ENCODE data around the gene NSUN5.
"Not testable (repeated sequence)": the region's sequence is repeated elsewhere in the genome, so short reads cannot be mapped to it uniquely, and the experiment has no call there.

NSUN5 gene

DNA sequence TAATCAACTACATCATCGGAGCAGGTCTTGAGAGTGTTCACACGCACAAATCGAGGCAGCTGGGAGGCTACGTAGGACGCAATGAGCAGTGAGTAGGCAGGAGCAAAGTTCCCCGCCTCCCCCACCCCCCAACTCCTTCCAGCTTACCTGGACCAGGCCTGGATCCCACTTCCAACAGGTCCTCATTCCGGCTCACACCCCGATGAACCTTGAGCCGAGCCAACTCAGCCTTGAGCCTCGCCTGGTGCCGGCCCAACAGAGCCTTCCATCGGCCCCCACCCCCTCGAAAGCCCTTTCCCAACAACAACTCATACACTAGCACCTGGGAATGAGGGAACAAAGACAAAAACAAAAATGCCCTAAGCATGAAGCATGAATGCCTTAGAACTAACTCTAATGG lies 1.2 kb downstream of the NSUN5 start:
- Histone ChIP-seq H3K36me3 (ENCODE audit: control insufficient read depth, low read depth, low read length) (peaks cover 32% of the 10 kb centered on the region), H3K27ac (ENCODE audit: low read length) (no peak overlapping the region), H3K27me3 (ENCODE audit: control insufficient read depth, insufficient read depth, low read length) (peaks cover 4% of the 10 kb centered on the region), H3K9me3 (ENCODE audit: control insufficient read depth, low read depth, low read length) (no peaks in the 10 kb centered on the region), H3K9ac (ENCODE audit: low read length) (peak overlapping the region; percentile 66), H3K4me3 (ENCODE audit: low read length) (peak overlapping the region; percentile 84), H3K4me1 (ENCODE audit: control insufficient read depth, low read depth, low read length) (peaks cover 4% of the 10 kb centered on the region)

DNA sequence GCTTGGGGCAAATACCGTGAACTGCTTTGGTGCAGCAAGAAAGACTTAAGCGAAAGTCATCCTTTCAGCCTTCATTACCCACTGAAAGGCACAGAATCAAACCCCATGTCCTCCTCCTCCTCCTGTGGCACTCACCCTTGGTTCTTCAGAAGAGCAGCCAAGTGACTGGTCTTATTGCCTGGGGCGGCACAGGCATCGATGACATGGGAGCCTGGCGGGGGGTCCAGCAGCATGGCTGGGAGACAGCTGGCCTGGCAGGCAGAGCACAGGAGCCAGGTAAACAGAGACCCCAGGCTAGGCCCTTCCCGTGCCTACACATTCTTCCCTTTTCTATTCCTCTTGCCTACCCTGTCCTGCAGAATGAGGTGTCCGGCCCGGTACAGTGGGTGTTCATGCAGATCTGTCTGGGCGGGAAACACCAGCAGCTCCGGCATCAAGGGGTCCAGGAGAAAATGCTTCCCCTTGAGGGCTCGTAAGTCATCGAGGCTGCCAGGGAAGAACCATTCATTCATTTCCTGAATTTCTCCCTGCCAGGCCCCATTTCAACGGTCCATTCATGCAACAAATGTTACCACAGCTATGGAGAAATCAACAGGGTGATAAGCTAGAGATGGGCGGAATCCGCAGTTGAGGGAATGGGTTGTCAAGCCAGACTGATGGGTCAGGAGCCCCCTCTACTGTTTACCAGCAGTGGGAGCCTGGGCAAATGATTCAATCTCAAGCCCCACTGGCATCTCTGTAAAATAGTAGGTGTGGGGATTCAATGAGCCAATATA lies 3.8 kb downstream of the NSUN5 start:
- not testable (repeated sequence) for H3K9ac ChIP-seq (ENCODE audit: low read length); H3K27ac ChIP-seq (ENCODE audit: low read length); H3K4me3 ChIP-seq (ENCODE audit: low read length); H3K27me3 ChIP-seq (ENCODE audit: control insufficient read depth, insufficient read depth, low read length); H3K4me1 ChIP-seq (ENCODE audit: control insufficient read depth, low read depth, low read length); H3K9me3 ChIP-seq (ENCODE audit: control insufficient read depth, low read depth, low read length)
- peaks cover 32% of the 10 kb centered on the region for H3K36me3 ChIP-seq (ENCODE audit: control insufficient read depth, low read depth, low read length)

DNA sequence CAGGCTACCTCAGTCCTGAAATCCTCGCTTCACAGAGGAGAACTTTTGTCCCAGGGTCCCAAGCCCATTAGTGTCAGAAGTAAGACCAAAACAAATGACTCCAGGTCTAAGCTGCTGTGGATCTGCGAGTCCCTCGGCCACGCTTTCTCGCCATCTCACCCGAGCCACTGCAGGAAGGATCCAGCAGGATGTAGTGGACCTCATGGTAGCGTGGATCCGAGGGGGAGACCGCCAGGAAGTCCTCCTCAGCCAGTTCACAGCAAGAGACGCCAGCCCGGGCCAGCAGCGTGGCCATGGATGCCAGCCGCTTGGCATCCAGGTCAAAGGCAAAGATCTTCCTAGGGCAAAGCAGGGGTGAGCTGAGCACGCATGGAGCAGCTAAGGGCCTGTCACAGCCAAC lies 4.6 kb downstream of the NSUN5 start:
- no peaks in the 10 kb centered on the region for H3K27me3 ChIP-seq (ENCODE audit: control insufficient read depth, insufficient read depth, low read length)
- peaks cover 4% of the 10 kb centered on the region for H3K4me1 ChIP-seq (ENCODE audit: control insufficient read depth, low read depth, low read length)
- no peaks in the 10 kb centered on the region for H3K9me3 ChIP-seq (ENCODE audit: control insufficient read depth, low read depth, low read length)
- H3K36me3 ChIP-seq (ENCODE audit: control insufficient read depth, low read depth, low read length) = peaks cover 32% of the 10 kb centered on the region
- H3K4me3 ChIP-seq (ENCODE audit: low read length) = no peak overlapping the region
- H3K27ac ChIP-seq (ENCODE audit: low read length) = no peak overlapping the region
- H3K9ac ChIP-seq (ENCODE audit: low read length) = no peak overlapping the region

DNA sequence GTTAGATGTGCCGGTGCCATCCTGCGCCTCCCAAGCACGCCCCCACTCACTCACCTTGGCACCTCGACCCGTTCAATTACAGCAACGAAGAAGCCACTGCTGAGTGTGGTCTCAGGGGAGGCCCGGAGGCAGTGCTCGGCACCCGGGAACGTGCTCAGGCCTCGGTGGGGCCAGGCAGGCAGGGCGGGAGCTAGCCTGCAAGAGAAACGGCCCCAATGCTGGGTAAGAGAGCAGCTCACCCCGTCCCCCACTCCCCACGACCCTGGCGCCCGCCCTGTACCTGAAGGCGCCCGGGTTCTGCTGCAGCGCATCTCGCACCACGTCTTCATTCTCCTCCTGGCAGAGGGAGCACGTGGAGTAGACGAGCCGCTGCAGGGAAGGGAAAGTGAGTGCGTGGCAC lies 5.1 kb downstream of the NSUN5 start:
- H3K27me3 ChIP-seq (ENCODE audit: control insufficient read depth, insufficient read depth, low read length) = no peaks in the 10 kb centered on the region
- no peak overlapping the region for H3K9ac ChIP-seq (ENCODE audit: low read length)
- H3K27ac ChIP-seq (ENCODE audit: low read length) = no peak overlapping the region
- no peak overlapping the region for H3K4me3 ChIP-seq (ENCODE audit: low read length)
- H3K36me3 ChIP-seq (ENCODE audit: control insufficient read depth, low read depth, low read length) = peaks cover 32% of the 10 kb centered on the region
- H3K9me3 ChIP-seq (ENCODE audit: control insufficient read depth, low read depth, low read length) = no peaks in the 10 kb centered on the region
- H3K4me1 ChIP-seq (ENCODE audit: control insufficient read depth, low read depth, low read length) = peaks cover 4% of the 10 kb centered on the region

DNA sequence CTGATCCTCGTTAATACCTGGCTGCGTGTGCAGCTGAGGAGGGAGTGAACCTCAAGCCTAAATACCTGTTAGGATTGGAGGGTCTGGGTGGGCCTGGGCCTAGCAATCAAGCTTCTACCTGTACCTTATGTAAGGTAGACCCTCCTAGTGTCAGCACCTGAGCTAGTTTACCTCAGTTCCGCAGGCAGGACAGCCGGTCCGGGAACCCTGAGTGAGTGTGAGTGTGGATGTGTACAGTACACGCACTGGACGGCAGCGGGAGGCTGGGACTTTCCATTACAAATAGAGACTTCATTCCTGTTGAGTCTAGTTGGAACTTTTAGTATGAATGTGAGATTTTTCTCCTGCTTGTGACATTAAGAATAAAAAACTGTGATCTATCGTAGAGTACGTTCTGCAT lies 5.8 kb downstream of the NSUN5 start:
- H3K9me3 ChIP-seq (ENCODE audit: control insufficient read depth, low read depth, low read length); H3K27ac ChIP-seq (ENCODE audit: low read length); H3K27me3 ChIP-seq (ENCODE audit: control insufficient read depth, insufficient read depth, low read length); H3K4me3 ChIP-seq (ENCODE audit: low read length); H3K9ac ChIP-seq (ENCODE audit: low read length); H3K4me1 ChIP-seq (ENCODE audit: control insufficient read depth, low read depth, low read length): not testable (repeated sequence)
- H3K36me3 ChIP-seq (ENCODE audit: control insufficient read depth, low read depth, low read length) = peaks cover 32% of the 10 kb centered on the region

DNA sequence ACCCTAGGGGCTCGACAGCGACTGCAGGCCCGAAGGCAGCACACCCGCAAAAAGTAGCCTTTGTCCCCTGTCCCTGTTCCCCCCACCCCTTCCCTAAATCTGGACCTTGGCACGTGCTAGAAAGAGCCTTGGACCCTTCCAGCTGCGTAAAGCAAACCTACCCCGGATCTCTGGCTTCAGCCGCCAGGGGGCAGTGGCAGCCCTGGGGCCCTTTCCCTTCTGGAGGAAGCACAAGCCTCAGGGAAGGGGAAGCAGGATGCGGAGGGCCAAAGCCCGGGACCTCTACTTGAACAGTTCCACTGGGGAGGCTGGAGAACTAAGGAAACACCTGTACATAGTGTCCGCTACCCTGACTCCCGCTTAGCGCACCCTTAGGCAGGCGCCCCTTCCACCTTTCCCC lies 7.5 kb downstream of the NSUN5 start:
- H3K9ac ChIP-seq (ENCODE audit: low read length); H3K4me1 ChIP-seq (ENCODE audit: control insufficient read depth, low read depth, low read length); H3K4me3 ChIP-seq (ENCODE audit: low read length); H3K9me3 ChIP-seq (ENCODE audit: control insufficient read depth, low read depth, low read length); H3K27me3 ChIP-seq (ENCODE audit: control insufficient read depth, insufficient read depth, low read length); H3K27ac ChIP-seq (ENCODE audit: low read length): not testable (repeated sequence)
- H3K36me3 ChIP-seq (ENCODE audit: control insufficient read depth, low read depth, low read length) = peaks cover 23% of the 10 kb centered on the region

DNA sequence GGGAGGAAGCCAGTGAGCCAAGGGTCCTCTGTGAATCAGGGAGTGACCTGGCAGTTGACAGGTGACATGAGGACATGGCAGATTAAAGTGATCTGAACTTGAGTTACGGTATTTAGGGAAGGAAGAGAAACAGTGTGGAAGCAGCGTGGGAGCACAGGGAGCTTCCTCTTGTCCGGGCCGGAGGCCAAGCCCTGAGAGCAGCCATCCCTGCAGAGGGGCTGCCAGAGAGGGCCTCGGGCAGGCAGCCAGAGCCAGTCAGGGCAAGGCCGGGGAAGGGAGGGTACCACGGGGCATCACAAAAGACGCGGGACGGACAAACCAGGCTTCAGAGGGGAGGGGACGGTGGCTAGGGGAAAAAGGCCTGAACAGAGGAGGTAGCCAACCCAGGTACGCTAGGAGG lies 8.8 kb downstream of the NSUN5 start:
- H3K4me1 ChIP-seq (ENCODE audit: control insufficient read depth, low read depth, low read length); H3K9ac ChIP-seq (ENCODE audit: low read length); H3K4me3 ChIP-seq (ENCODE audit: low read length); H3K27ac ChIP-seq (ENCODE audit: low read length); H3K27me3 ChIP-seq (ENCODE audit: control insufficient read depth, insufficient read depth, low read length); H3K9me3 ChIP-seq (ENCODE audit: control insufficient read depth, low read depth, low read length): not testable (repeated sequence)
- H3K36me3 ChIP-seq (ENCODE audit: control insufficient read depth, low read depth, low read length) = peaks cover 19% of the 10 kb centered on the region

DNA sequence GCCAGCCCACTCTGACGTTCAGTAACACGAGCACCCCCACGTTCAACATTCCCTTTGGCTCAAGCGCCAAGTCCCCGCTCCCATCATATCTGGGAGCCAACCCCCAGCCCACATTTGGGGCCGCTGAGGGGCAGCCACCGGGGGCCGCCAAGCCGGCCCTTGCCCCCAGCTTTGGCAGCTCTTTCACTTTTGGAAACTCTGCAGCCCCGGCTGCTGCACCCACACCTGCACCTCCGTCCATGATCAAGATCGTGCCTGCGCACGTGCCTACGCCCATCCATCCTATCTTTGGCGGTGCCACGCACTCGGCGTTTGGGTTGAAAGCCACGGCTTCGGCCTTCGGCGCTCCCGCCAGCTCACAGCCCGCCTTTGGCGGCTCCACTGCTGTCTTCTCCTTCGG lies 10.9 kb downstream of the NSUN5 start:
- H3K4me3 ChIP-seq (ENCODE audit: low read length); H3K9ac ChIP-seq (ENCODE audit: low read length); H3K27me3 ChIP-seq (ENCODE audit: control insufficient read depth, insufficient read depth, low read length); H3K4me1 ChIP-seq (ENCODE audit: control insufficient read depth, low read depth, low read length); H3K9me3 ChIP-seq (ENCODE audit: control insufficient read depth, low read depth, low read length); H3K36me3 ChIP-seq (ENCODE audit: control insufficient read depth, low read depth, low read length); H3K27ac ChIP-seq (ENCODE audit: low read length): not testable (repeated sequence)

DNA sequence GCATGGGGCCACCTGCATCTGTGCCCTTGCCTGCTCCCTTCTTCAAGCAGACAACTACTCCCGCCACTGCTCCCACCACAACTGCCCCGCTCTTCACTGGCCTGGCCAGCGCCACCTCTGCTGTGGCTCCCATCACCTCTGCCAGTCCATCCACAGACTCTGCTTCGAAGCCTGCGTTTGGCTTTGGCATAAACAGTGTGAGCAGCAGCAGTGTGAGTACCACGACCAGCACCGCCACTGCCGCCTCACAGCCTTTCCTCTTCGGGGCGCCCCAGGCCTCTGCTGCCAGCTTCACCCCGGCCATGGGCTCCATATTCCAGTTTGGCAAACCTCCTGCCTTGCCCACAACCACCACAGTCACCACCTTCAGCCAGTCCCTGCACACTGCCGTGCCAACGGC lies 11.4 kb downstream of the NSUN5 start:
- H3K9me3 ChIP-seq (ENCODE audit: control insufficient read depth, low read depth, low read length); H3K36me3 ChIP-seq (ENCODE audit: control insufficient read depth, low read depth, low read length); H3K9ac ChIP-seq (ENCODE audit: low read length); H3K4me3 ChIP-seq (ENCODE audit: low read length); H3K4me1 ChIP-seq (ENCODE audit: control insufficient read depth, low read depth, low read length); H3K27ac ChIP-seq (ENCODE audit: low read length); H3K27me3 ChIP-seq (ENCODE audit: control insufficient read depth, insufficient read depth, low read length): not testable (repeated sequence)

DNA sequence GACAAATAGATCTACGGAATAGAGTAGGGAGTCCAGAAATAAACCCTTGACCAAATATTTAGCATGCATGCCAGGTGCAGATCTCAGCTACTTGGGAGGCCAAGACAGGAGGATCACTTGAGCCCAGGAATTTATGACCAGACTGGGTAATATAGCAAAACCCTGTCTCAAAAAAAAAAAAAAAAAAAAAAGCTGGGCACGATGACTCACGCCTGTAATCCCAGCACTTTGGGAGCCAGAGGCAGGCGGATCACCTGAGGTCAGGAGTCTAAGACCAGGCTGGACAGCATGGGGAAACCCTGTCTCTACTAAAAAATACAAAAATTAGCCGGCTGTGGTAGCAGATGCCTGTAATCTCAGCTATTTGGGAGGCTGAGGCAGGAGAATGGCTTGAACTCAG lies 31.4 kb downstream of the NSUN5 start:
- not testable (repeated sequence) for H3K4me1 ChIP-seq (ENCODE audit: control insufficient read depth, low read depth, low read length); H3K9ac ChIP-seq (ENCODE audit: low read length); H3K4me3 ChIP-seq (ENCODE audit: low read length); H3K27ac ChIP-seq (ENCODE audit: low read length); H3K9me3 ChIP-seq (ENCODE audit: control insufficient read depth, low read depth, low read length); H3K27me3 ChIP-seq (ENCODE audit: control insufficient read depth, insufficient read depth, low read length); H3K36me3 ChIP-seq (ENCODE audit: control insufficient read depth, low read depth, low read length)

DNA sequence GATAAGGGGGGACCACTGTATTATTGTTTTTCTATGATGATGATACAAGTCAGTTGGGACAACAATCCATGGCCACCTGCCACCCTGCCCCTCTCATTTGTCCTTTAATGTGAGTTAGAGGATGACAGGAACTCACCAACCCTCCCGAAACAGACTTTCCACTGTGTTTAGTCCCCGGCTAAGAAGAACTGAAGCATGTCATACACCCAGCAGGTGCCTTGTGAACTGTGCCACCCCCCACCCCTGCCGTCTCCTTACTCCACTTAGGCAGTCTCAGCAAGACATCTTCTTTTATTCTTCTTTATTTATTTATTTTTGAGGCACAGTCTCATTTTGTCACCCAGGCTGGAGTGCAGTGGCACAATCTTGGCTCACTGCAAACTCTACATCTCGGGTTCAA lies 40.8 kb downstream of the NSUN5 start:
- H3K27ac ChIP-seq (ENCODE audit: low read length); H3K4me3 ChIP-seq (ENCODE audit: low read length); H3K9me3 ChIP-seq (ENCODE audit: control insufficient read depth, low read depth, low read length); H3K36me3 ChIP-seq (ENCODE audit: control insufficient read depth, low read depth, low read length); H3K4me1 ChIP-seq (ENCODE audit: control insufficient read depth, low read depth, low read length); H3K9ac ChIP-seq (ENCODE audit: low read length); H3K27me3 ChIP-seq (ENCODE audit: control insufficient read depth, insufficient read depth, low read length): not testable (repeated sequence)

DNA sequence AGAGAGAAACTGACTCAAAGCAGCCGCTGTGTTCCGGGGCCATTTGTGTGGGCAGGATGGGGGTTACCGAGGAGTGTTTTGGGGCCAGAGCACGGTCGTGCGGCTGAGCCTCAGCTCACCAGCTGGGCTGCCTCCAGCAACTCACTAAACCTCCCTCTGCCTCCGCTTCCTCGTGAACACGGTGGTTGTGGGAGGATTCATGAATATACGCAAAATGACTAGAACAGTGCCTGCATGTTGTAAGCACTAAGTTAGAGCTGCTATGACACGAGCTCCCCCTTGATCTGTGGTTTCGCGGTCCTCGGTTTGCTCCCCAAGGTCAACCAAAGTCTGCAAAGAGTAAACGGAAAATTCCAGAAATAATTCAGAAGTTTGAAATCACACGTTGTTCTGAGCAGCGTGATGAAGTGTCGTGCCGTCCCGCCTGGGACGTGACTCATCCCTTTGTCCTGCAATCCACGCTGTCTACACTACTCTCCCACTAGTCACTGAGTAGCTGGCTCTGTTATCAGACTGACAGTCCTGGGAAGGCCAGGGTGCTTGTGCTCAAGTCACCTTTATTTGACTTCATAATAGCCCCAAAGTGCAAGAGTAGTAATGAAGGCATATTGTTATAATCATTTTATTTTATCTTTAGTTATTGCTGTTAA lies 41.8 kb downstream of the NSUN5 start:
- H3K36me3 ChIP-seq (ENCODE audit: control insufficient read depth, low read depth, low read length); H3K4me3 ChIP-seq (ENCODE audit: low read length); H3K9ac ChIP-seq (ENCODE audit: low read length); H3K4me1 ChIP-seq (ENCODE audit: control insufficient read depth, low read depth, low read length); H3K27ac ChIP-seq (ENCODE audit: low read length); H3K9me3 ChIP-seq (ENCODE audit: control insufficient read depth, low read depth, low read length); H3K27me3 ChIP-seq (ENCODE audit: control insufficient read depth, insufficient read depth, low read length): not testable (repeated sequence)

Measured in iPS-18a (cell line).